ENCODE measurements around the gene PRPSAP2. TPM values are rescaled to one million over a fixed set of nuclear protein-coding genes. Genes with fewer than 3 reads are reported as not detected.

PRPSAP2 gene
- polyA plus RNA-seq, 1 experiment: 13.0 TPM

- ChIA-PET POLR2A (no interaction called here), CTCF (no interaction called here)
- no peaks in the 10 kb centered on the region; the same call in 1 of the 2 replicates for H3K27me3 ChIP-seq (ENCODE audit: control insufficient read depth, insufficient read depth, low read length)
- DNase-seq (ENCODE audit: low read depth): no peak
- TF ChIP-seq CTCF (IDR thresholded peaks at IDR 0.05; ENCODE audit: insufficient read depth, low read depth, low read length): no peak
- H3K4me3 ChIP-seq (ENCODE audit: low read depth, low read length): no peak overlapping the region
- H3K36me3 ChIP-seq (ENCODE audit: control insufficient read depth, insufficient read depth, low read length): peaks cover 4% of the 10 kb centered on the region
Observed at GRCh38 chr17:18932360-18933055, 74.6 kb downstream of the PRPSAP2 start.

GRCh38 chr17:18933102-18934058 is 75.4 kb downstream of the PRPSAP2 start:
- TF ChIP-seq CTCF (IDR thresholded peaks at IDR 0.05; ENCODE audit: insufficient read depth, low read depth, low read length): no peak
- ChIA-PET POLR2A (no interaction called here), CTCF (no interaction called here)
- Histone ChIP-seq H3K4me3 (ENCODE audit: low read depth, low read length) (no peak overlapping the region), H3K36me3 (ENCODE audit: control insufficient read depth, insufficient read depth, low read length) (peaks cover 4% of the 10 kb centered on the region), H3K27me3 (ENCODE audit: control insufficient read depth, insufficient read depth, low read length) (no peaks in the 10 kb centered on the region; the same call in 1 of the 2 replicates)
- DNase-seq (ENCODE audit: low read depth): no peak

GRCh38 chr17:18937981-18938691 is 80.2 kb downstream of the PRPSAP2 start:
- ChIA-PET POLR2A (no interaction called here), CTCF (interaction anchor here (0.8 to 1.6 kb wide), 3 partner anchors 8 to 66 kb away, joined by 3 read pairs; no protein-coding TSS in a partner anchor)
- no peak for TF ChIP-seq CTCF (IDR thresholded peaks at IDR 0.05; ENCODE audit: insufficient read depth, low read depth, low read length)
- no peak for DNase-seq (ENCODE audit: low read depth)
- Histone ChIP-seq H3K36me3 (ENCODE audit: control insufficient read depth, insufficient read depth, low read length) (no peaks in the 10 kb centered on the region), H3K4me3 (ENCODE audit: low read depth, low read length) (no peak overlapping the region), H3K27me3 (ENCODE audit: control insufficient read depth, insufficient read depth, low read length) (no peaks in the 10 kb centered on the region; the same call in none of the 2 replicates)

- TF ChIP-seq CTCF (IDR thresholded peaks at IDR 0.05; ENCODE audit: insufficient read depth, low read depth, low read length): no peak
- H3K27me3 ChIP-seq (ENCODE audit: control insufficient read depth, insufficient read depth, low read length): no peaks in the 10 kb centered on the region; the same call in none of the 2 replicates
- ChIA-PET POLR2A (no interaction called here), CTCF (interaction anchor here (0.8 to 1.6 kb wide), 3 partner anchors 9 to 67 kb away, joined by 3 read pairs; no protein-coding TSS in a partner anchor)
- H3K4me3 ChIP-seq (ENCODE audit: low read depth, low read length): no peak overlapping the region
- no peak for DNase-seq (ENCODE audit: low read depth)
- H3K36me3 ChIP-seq (ENCODE audit: control insufficient read depth, insufficient read depth, low read length): no peaks in the 10 kb centered on the region
Observed at GRCh38 chr17:18938692-18939023, 80.7 kb downstream of the PRPSAP2 start.
